ENCODE data around the gene AMY1B. TPM values are rescaled to one million over a fixed set of nuclear protein-coding genes. Genes with fewer than 3 reads are reported as not detected.

Gene AMY1B
- total RNA-seq, 1 donor from 2014 or later, result not detected

Other genes with a start within 250 kb of the AMY1B start
- 52.1 TPM for gene RNPC3, start 170.5 kb downstream of the AMY1B start, total RNA-seq
- 53.7 TPM for gene AMY2B, start 124.6 kb downstream of the AMY1B start, total RNA-seq
- gene AMY2A, start 78.8 kb downstream of the AMY1B start, total RNA-seq, result 1.5 TPM
- gene AMY1A, start 40.5 kb downstream of the AMY1B start, total RNA-seq, result not detected
- not detected for gene AMY1C, start 53.7 kb upstream of the AMY1B start, total RNA-seq

All from sciatic nerve (tissue), 1 donor.